ENCODE results near the gene MRPS7. TPM values are rescaled to one million over a fixed set of nuclear protein-coding genes. Genes with fewer than 3 reads are reported as not detected.
A peak's percentile ranks its signal among the peaks of the same experiment; 100 is the strongest.

Gene MRPS7
- total RNA-seq, 1 donor from 2014 or later: 83.5 TPM

DNA sequence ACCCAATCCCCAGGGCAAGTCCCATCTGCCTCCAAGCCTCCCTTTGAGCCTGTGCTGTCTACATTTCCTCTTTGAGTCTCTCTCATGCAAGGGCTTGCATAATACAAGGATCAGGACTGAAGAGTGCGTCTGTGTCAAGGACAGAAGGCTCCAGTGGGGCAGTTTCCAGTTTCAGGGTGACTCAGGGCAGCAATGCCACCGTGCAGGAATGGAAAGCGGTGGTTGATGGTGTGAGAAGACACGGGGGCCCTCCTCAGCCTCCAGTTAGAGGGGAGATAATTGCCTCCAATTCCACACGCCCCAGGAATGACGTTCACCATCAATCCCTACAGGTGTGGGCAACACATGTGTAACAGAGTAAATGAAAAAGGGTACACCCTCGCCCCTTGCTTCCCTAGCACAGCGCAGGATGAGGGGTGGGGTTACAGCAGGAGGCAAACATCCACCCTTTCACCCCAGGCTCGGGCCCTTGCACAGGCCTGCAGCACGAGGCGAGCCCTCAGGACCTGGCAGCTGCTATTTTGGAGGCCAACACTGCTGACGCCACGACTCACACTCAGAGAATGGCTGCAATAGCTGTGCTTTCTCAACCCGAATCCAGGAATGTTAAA lies 52.4 kb downstream of the MRPS7 start:
- TF ChIP-seq, protein P1, sequence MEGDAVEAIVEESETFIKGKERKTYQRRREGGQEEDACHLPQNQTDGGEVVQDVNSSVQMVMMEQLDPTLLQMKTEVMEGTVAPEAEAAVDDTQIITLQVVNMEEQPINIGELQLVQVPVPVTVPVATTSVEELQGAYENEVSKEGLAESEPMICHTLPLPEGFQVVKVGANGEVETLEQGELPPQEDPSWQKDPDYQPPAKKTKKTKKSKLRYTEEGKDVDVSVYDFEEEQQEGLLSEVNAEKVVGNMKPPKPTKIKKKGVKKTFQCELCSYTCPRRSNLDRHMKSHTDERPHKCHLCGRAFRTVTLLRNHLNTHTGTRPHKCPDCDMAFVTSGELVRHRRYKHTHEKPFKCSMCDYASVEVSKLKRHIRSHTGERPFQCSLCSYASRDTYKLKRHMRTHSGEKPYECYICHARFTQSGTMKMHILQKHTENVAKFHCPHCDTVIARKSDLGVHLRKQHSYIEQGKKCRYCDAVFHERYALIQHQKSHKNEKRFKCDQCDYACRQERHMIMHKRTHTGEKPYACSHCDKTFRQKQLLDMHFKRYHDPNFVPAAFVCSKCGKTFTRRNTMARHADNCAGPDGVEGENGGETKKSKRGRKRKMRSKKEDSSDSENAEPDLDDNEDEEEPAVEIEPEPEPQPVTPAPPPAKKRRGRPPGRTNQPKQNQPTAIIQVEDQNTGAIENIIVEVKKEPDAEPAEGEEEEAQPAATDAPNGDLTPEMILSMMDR (IDR thresholded peaks at IDR 0.05; ENCODE audit: insufficient read depth, low read length, severe bottlenecking): no peak
- Histone ChIP-seq H3K4me3 (ENCODE audit: low read depth, low read length) (no peak overlapping the region), H3K27me3 (ENCODE audit: control insufficient read depth, insufficient read depth, low read length) (no peaks in the 10 kb centered on the region), H3K36me3 (ENCODE audit: control insufficient read depth, insufficient read depth, low read length) (peaks cover 8% of the 10 kb centered on the region)
- no peak for FAIRE-seq
- DNase-seq (ENCODE audit: low read depth): peak; percentile 31

DNA sequence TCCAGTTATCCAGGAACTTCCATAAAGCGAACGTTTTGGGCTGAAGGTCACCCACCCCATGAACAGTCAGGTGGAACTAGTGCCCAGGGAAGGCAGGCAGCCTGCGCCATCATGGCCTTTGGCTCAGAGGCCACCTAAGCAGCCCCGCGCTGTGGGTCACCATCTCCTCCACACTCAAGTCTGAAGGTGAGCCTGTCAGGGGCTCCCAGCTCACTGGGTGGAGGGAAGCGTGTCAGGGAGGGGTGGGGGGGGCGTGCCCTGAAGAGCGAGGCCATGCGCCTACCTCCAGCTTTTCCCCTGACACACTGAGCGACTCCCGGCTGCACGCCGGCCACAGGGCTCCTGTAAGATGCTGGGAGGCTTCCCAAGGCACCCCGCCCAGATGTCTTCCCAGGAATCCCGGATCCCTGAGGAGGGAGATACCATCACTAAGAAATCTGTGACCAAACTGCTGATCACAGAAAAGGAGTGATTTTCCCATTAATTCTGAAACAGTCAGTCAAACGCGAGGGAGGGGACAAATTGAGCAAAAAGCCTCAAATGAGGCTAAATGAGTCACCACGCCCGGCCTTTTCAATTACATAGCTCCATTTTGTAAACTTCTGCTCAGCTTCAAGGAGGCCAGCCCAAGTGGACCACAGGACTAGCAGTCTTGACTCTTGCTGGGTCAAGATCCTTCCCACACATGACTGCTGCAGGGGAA lies 54.0 kb downstream of the MRPS7 start:
- DNase-seq (ENCODE audit: low read depth) (no peak), FAIRE-seq (no peak)
- no peaks in the 10 kb centered on the region for H3K27me3 ChIP-seq (ENCODE audit: control insufficient read depth, insufficient read depth, low read length)
- TF ChIP-seq, protein P1 (IDR thresholded peaks at IDR 0.05; ENCODE audit: insufficient read depth, low read length, severe bottlenecking): no peak
- H3K36me3 ChIP-seq (ENCODE audit: control insufficient read depth, insufficient read depth, low read length): peaks cover 12% of the 10 kb centered on the region
- no peak overlapping the region for H3K4me3 ChIP-seq (ENCODE audit: low read depth, low read length)

Other genes with a start within 250 kb of the MRPS7 start
- 23.8 and 41.6 TPM in 2 replicates for gene MRPL58, start 249.2 kb upstream of the MRPS7 start, total RNA-seq
- 239 and 277 TPM in 2 replicates for gene ATP5PD, start 214.9 kb upstream of the MRPS7 start, total RNA-seq
- 5.0 and 7.8 TPM in 2 replicates for gene KCTD2, start 214.7 kb upstream of the MRPS7 start, total RNA-seq
- gene SLC16A5, start 173.9 kb upstream of the MRPS7 start, total RNA-seq: 15.0 and 18.1 TPM in 2 replicates
- gene ARMC7, start 151.9 kb upstream of the MRPS7 start, total RNA-seq: 1.8 and 3.2 TPM in 2 replicates
- gene NT5C, start 130.1 kb upstream of the MRPS7 start, total RNA-seq: 47.0 and 57.1 TPM in 2 replicates
- 182 and 188 TPM in 2 replicates for gene JPT1, start 107.4 kb upstream of the MRPS7 start, total RNA-seq
- 60.0 and 87.1 TPM in 2 replicates for gene SUMO2, start 78.9 kb upstream of the MRPS7 start, total RNA-seq
- gene NUP85, start 56.2 kb upstream of the MRPS7 start, total RNA-seq: 21.4 and 22.4 TPM in 2 replicates
- gene GGA3, start 273 bp upstream of the MRPS7 start, total RNA-seq: 14.5 and 14.7 TPM in 2 replicates
- gene MIF4GD, start 9.4 kb downstream of the MRPS7 start, total RNA-seq: 30.0 and 36.4 TPM in 2 replicates
- gene SLC25A19, start 27.6 kb downstream of the MRPS7 start, total RNA-seq: 10.2 and 12.1 TPM in 2 replicates
- 102 and 103 TPM in 2 replicates for gene GRB2, start 143.8 kb downstream of the MRPS7 start, total RNA-seq
- gene TMEM94, start 194.8 kb downstream of the MRPS7 start, total RNA-seq: 13.7 and 14.5 TPM in 2 replicates